ENCODE results near the gene TCF23.

GRCh38 chr2:27131429-27131828 is 17.4 kb upstream of the TCF23 start:
- TF ChIP-seq POLR2A (IDR thresholded peaks at IDR 0.05) (no peak), CTCF (IDR thresholded peaks at IDR 0.05) (no peak)
